HG03103 (cell line): ENCODE results near the gene PIK3AP1.

Experiments used
- ATAC-seq: cut with Tn5 transposase; IDR thresholded peaks from one replicate; pipeline ENCODE4 v1.9.1; 2021; ENCODE audit warnings: low read depth; ENCODE audit not compliant: unreplicated experiment

The PIK3AP1 gene

GRCh38 chr10:96616961-96617360, 103.4 kb downstream of the PIK3AP1 start:
- ATAC-seq: no peak

- ATAC-seq: no peak
Measured at GRCh38 chr10:96614515-96614914, 105.8 kb downstream of the PIK3AP1 start.

GRCh38 chr10:96613576-96613975, 106.7 kb downstream of the PIK3AP1 start:
- ATAC-seq: no peak

DNA sequence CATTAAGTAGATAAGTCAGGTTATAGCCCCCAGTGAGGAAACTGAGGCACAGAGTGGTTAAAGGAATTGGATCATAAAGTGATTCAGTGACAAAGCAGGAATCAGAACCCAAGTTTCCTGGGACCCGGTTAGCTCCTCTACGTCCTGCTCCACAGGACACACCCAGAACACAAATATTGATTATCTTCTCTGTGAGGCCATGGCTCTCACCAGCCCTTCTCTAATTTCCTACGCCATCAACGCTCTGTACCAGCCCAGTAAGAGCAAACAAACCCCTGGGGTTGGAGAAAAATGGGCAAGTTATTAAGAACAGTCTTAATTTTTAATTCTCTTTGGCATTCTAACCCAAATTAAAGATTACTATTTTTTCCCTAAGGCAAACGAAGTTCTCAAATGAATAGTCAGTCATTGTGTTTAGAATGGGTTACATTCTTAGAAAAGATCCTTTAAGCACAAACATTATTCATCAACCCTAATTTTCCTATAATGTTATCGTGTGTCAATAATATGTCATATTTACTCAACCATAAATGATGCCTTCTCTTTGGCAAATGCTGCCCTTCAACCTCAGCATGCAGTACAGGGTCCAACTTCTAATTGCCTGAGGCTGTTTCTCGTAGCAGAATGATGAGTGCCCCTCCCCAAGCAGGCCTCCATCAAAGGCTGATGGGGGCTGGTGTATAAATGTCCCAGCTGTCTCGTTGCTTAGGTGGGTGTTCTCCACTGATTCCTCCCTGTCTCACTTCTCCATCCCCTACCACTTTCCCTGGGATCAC, 108.1 kb downstream of the PIK3AP1 start:
- no peak for ATAC-seq

GRCh38 chr10:96610817-96611216, 109.5 kb downstream of the PIK3AP1 start:
- no peak for ATAC-seq

DNA sequence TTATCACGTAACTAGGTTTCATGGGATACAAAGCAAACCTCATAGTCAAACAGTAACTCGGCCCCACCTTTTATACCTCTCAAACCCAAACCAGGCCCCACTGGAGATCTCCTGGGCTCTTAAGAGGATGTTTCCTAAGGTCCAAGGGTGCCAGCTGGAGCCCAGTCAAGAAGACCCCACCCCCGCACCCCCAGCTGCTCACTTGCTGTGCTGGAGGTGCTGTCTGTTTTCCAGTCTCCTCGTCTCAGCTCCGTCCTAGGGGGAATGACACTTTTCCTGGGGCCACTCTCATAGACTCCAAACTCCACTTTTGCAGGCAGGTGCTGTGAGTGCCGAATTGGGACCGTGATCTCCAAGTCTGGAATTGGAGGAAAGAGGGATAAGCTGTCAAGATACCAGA, 110.8 kb downstream of the PIK3AP1 start:
- ATAC-seq: no peak

DNA sequence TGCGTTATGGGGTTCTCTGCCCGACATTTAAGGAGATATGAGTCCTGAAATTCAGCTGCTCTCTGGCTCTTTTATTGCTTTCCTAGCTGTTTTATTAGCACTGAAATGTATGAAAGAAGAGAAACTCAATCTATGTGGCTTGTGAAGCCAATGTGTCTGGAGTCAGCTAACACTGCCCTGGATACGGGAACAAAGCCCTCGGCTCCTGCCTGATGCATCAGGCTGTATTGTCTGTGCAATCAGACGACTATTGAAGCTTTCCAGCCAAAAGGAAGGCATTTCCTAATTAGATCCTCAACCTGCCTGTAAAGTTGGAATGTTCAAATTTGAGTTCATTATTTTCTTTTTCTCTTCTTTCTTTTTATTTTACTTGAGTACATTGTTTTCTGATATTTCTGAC, 111.5 kb downstream of the PIK3AP1 start:
- ATAC-seq: no peak

GRCh38 chr10:96608262-96608661, 112.1 kb downstream of the PIK3AP1 start:
- ATAC-seq: no peak

DNA sequence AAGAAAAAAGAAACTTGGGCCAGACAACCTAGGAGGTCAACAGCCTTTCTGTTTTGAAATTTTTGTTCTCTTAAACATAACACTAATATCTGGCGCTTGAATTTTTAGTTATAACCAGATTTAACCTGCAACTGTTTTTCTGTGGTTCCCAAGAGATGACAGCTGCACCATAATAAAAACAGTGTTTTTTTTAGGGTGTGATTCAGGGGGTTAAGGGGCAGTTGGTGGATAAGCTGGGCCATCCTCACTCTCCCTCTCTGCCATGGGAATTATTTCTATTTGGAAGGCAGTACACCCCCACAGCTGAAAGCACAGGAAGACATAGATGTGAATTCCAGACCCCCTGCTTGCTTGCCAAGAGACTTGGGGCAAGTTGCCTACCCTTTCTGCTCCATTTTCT, 113.4 kb downstream of the PIK3AP1 start:
- no peak for ATAC-seq

- ATAC-seq: no peak
Measured at GRCh38 chr10:96606216-96606615, 114.1 kb downstream of the PIK3AP1 start.

GRCh38 chr10:96600337-96600736, 120.0 kb downstream of the PIK3AP1 start:
- no peak for ATAC-seq

DNA sequence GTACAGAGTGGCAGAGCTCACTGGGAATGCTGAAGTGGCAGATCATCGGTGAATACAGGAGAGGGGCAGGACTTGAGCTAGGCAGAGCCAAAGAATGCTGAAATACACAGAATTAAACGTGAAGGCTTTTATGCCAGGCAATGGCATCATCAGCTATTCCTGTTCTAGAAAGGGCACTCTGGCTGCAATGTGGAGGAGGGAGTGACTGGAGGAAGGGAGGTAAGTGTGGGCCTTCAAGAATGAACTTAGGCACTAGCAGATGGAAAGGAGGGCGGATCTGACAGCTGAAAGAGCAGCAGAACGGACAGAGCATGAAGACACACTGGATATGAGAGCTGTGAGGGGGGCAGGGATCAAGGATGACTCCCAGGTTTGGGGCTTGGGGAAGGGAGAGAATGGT, 121.5 kb downstream of the PIK3AP1 start:
- ATAC-seq: no peak

- no peak for ATAC-seq
Measured at GRCh38 chr10:96596422-96597407, 123.6 kb downstream of the PIK3AP1 start.

GRCh38 chr10:96595741-96596140, 124.6 kb downstream of the PIK3AP1 start:
- no peak for ATAC-seq

DNA sequence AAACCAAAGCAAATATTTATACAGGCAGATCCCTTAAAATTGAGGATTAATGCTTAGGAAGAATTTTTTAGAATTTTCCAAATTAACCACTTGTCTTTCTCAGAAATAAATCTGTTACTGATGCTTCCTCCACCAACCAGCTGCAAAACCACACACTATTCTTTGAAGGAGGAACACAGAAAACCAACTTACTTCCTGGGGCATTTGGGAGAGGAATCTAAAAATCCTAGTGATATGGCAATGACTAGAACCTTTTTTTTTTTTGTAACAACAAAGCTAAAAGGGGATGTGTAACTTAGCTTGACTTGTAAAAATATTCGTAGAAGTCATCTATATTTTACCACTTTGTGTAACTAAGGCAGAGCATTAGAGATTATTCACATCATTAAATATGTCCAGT, 128.4 kb downstream of the PIK3AP1 start:
- no peak for ATAC-seq

DNA sequence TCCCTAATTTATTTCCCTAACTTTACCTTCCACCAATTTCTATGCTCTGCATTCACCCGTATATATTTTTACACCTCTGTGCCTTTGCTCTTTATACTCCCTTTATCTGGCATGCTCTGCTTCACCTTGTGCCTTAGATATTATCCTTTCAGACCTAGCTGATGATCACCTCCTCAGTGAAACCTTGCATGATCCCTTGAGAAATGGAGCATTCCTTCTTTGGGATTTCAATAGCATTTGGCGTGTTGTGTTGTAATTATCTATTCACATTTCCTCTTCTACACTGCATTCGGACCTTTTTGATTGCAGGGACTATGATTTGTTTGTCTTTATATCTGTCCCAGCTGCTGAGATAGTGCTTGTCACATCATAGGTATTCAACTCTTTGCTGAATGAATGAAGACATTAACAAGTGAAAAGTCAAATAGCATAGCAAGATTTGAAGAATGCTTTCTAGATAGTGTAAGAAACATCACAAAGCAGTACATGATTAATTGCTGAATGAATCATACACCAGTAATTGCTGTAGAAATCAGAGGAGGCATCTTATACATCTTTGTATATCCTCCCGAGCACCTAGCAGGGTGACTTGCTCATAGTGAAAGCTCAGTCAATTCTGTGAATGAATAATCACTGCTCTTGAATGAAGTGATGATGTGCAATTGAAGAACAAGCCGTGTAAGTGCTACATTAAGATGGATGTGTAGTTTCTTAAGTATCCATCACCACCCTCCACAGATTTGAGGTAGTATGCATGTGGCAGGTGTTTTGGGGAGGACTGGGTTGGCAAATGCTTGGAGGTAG, 131.5 kb downstream of the PIK3AP1 start:
- ATAC-seq: peak; percentile 32

DNA sequence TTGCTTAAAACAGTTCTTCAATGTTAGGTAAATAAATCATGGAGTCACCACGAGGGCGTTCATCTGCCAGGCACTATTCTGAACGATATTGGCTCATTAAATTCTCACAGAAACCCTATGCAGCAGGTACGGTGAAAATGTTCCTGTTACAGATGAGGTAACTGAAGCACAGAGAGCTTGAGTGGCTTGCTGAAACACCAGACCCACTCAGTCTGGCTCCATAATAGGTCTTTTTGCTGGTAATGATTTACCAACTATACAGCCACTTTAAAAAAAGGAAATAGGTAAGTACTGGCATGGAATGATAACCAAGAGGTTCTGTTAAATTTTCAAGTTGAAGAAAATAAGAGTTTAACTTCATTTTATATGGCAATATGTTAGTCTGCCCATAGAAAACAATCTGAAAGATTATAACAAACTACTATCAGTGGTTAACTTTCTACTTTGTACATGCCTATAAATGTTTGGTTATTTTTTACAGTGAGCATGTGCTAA, 132.2 kb downstream of the PIK3AP1 start:
- ATAC-seq: no peak

- ATAC-seq: no peak
Measured at GRCh38 chr10:96587264-96588059, 132.9 kb downstream of the PIK3AP1 start.

DNA sequence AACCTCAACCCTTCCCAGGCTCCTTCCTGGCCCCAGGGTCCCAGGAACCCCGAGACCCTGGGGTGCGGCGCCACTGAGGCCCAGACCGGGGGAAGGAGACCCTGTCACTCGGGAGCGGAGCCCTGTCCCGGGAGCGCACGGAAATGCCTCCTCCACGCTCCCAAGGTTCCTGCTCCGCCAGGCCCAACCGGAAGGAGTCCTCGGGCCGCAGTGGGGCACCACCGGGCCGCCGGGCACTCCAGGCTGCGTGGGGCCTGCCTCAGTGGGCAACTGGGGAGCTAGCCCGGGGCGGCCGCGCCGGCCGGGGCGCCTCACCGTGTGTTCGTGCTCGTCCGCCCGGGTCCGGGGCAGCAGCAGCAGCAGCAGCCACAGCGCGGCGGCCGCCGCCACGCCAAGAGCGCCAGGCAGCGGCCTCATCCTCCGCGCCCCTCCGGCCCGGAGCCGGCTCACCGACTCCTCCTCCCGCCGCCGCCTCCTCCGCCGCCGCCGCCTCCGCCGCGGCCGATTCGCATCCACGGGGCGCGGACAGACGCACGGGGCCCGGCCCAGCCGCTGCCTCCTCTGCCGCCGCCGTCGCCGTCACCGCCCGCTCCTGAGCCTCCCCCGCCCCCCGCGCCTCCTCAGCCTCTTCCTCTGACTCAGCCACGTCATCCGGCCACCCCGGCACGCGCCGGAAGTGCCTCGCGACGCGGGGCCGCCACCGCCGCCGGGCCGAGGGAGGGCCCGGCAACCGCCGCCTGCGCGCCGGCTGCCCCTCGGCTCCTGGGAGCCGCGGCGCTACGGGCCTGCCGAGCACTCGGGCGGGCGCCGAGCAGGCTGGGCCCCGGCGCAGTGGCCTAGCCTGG, 133.7 kb downstream of the PIK3AP1 start, which contains the start of gene TM9SF3:
Gene TM9SF3, minus strand, starts transcription at position 594 of the 845 bp plus-strand sequence. Its CDS starts 177 bp downstream, at position 417.
- ATAC-seq: peak; percentile 77
